GM12801 (cell line): ENCODE results near the gene C2.

Source experiments
- CTCF ChIP-seq: IDR thresholded peaks from one replicate; pipeline ENCODE4 v1.5.1; 2011; ENCODE audit warnings: control low read depth; ENCODE audit not compliant: insufficient read length; ENCODE audit errors: extremely low read depth

The C2 gene

GRCh38 chr6:31956796-31957195, 29.3 kb downstream of the C2 start:
- TF ChIP-seq CTCF: no peak

GRCh38 chr6:31958412-31958740, 30.9 kb downstream of the C2 start:
- no peak for TF ChIP-seq CTCF

DNA sequence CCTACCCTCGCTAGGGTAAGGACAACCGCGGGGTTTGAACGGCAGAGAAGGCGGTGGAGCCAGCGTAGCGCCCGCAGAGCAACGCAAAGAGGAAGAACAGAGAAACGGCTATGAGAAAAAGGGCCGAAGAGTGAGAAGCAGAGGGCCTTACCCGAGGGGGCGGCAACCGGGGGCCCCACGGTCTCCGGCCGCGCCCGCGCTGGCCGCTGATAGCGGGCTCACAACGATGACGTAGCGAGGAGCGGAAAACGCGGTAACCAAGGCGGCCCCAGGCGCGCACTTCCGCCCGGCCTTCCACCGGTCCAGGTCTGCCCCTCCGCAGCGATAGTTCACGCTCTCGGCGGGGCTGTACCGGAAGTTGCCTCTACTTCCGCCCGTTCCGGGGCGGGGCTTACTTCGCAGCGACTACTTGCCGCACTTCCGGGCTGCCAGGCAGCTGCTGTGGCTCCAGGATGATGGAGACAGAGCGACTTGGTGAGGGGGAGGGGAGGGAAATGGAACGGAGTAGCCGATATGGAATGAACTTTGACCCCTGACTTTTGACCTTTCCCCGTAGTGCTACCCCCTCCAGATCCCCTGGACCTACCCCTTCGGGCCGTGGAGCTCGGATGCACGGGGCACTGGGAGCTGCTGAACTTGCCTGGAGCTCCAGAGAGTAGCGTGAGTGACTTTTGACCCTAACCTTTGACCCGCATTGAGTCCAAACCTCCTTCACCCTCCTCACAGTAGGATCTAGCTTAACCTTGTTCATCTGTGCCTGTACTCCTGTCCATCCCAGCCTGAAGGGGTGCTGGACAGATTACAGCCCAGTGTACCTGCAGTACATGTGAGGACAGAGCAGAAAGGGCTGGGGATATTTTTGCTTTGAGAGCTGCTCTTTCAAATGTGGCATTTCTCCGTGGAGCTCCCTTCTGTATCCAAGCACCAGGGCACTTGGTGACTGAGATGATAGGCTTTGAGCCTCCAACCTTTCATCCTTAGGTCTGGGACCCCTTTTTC, 31.5 kb downstream of the C2 start, which contains the start of the genes NELFE and SKIC2:
TSS of gene NELFE (minus strand) at position 231 of the 999 bp plus-strand sequence. CDS start 525 bp downstream, outside the sequence.
TSS of gene SKIC2 (plus strand) at position 435 of the 999 bp plus-strand sequence. CDS start at position 453, 18 bp downstream.
- TF ChIP-seq CTCF: no peak

DNA sequence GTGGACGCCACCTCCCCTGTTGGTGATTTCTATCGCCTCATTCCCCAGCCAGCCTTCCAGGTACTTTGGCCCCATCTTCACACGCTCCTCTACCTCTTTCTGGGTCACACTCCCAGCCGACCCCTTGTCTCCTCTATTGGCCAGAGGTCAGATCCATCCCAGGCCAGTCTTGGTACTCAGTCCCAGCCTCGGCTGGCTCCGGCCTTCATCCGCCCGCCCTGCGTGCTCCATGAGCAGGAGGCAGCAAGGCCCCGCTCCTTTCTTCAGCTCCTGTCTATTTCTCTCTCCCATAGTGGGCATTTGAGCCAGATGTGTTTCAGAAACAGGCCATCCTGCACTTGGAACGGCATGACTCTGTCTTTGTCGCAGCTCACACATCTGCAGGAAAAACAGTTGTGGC, 34.1 kb downstream of the C2 start:
- TF ChIP-seq CTCF: no peak

DNA sequence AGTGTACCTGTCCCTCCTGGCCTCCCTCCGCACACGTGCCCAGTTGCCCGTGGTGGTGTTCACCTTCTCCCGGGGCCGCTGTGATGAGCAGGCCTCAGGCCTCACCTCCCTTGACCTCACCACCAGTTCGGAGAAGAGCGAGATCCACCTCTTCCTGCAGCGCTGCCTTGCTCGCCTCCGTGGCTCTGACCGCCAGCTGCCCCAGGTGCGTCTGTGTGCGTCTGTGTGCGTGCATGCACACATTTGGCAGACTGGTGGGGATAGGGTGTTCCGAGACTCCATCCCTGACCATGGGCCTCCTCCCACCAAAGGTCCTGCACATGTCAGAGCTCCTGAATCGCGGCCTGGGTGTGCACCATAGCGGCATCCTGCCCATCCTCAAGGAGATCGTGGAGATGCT, 36.4 kb downstream of the C2 start:
- TF ChIP-seq CTCF: no peak

GRCh38 chr6:31965700-31966099, 38.2 kb downstream of the C2 start:
- TF ChIP-seq CTCF: no peak

GRCh38 chr6:31966506-31966905, 39.0 kb downstream of the C2 start:
- TF ChIP-seq CTCF: no peak
